GM23248 (cell line): ENCODE measurements around the gene VNN1.

Experiments
- EZH2 ChIP-seq: fragments of 200-600 bp; sonication (generic); IDR thresholded peaks from 2 replicates; pipeline ENCODE4 v1.6.1; 2018; ENCODE audit warnings: antibody characterized with exemption, mild to moderate bottlenecking; ENCODE audit not compliant: insufficient read depth, poor library complexity, severe bottlenecking
- EZH2phosphoT487 ChIP-seq: fragments of 200-600 bp; sonication (generic); IDR thresholded peaks from 2 replicates; pipeline ENCODE4 v1.6.1; 2018; ENCODE audit warnings: antibody characterized with exemption, moderate library complexity, mild to moderate bottlenecking, low read depth; ENCODE audit not compliant: insufficient read depth

DNA sequence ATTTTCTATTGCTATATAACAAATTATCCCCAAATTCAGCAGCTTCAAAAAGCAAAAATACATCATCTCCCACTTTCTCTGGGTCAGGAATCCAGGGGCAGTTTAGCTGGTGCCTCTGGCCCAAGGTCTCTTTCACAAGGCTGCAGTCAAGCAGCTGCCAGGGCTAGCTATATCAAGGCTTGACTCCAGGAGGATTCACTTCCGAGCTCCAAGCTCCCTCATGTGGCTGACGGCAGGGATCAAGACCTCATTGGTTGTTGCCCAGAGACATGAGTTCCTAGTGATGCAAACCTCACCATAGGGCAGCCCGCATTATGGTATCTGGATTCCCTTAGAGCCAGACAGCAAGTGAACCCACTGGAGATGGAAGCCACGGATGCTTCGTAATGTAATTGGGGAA, 1.3 kb upstream of the VNN1 start:
- no peak for TF ChIP-seq EZH2
- TF ChIP-seq EZH2phosphoT487: no peak
